LNCaP clone FGC (cell line): ENCODE measurements around the gene TGFBR2.

Source experiments
- DNase-seq: peaks from one replicate; pipeline ENCODE4 v3.0.0-alpha.2; 2011; ENCODE audit warnings: low read depth
- H3K4me3 ChIP-seq: 2 replicates; pipeline ENCODE4 v1.5.1; 2011; ENCODE audit warnings: mild to moderate bottlenecking, low read depth, low read length, control low read depth
- CTCF ChIP-seq: IDR thresholded peaks from 2 replicates; pipeline ENCODE4 v1.5.1; 2012; ENCODE audit warnings: mild to moderate bottlenecking; ENCODE audit not compliant: control insufficient read depth, insufficient read depth; ENCODE audit errors: extremely low read depth

Gene TGFBR2

GRCh38 chr3:30695302-30696061, 89.1 kb downstream of the TGFBR2 start:
- no peak for DNase-seq
- TF ChIP-seq CTCF = no peak
- no peak overlapping the region for H3K4me3 ChIP-seq

DNA sequence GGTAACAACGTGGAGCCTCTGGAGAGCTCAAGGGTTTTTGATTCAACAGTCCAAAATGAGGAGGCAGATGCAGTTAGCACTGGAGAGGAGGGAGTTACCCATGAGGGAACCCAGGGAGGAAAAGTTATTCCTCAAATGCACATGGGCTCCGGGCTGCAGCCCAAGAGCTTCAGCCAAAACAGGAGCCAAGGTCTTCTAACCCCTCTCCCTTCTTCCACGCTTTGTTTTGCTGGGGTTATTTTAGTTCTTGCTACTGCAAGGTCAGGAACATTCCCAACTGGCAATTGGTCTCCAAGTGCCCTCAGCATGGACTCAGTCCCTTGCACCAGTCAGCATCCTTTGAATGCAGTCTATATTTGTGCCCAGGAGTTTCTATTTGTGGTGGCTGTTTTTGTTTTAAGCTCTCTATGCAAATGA, 90.0 kb downstream of the TGFBR2 start:
- TF ChIP-seq CTCF = no peak
- DNase-seq = no peak
- H3K4me3 ChIP-seq = no peak overlapping the region

DNA sequence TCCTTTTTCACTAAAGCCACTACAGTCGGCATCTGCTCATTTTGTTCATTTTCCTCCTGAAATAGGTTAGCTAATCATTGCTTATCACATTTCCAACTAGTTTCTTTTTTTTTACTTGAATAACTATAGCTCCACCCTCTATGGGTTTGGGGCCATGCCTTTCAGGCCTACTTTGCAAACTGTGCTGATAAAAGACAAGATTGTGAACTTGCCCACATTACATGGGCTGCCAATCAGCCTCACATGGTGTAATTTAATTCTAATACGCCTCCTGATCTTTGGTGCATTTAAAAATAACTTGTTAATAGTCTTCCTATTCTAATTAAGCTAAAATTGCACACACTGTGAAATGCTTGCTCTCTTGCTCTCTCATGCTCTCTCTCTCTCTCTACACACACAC, 90.5 kb downstream of the TGFBR2 start:
- no peak for DNase-seq
- TF ChIP-seq CTCF = no peak
- no peak overlapping the region for H3K4me3 ChIP-seq

DNA sequence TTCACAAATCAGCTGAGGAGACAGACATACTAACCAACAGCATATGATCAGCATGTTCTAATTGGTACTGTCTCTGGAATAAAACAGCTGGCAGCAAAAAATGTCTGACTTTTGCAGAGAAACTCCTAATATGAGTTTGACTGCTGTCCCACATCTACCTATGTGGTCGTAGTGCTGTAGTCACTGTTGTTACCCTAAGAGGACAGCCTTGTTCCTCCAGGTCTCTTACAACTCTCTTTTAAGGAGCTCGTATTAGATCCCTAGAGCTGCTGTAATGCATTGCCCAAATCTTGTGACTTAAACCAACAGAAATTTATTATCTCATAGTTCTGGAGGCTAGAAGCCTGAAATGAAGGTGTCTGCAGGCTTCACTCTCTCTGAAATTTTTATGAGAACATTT, 92.1 kb downstream of the TGFBR2 start:
- no peak for DNase-seq
- no peak for TF ChIP-seq CTCF
- no peak overlapping the region for H3K4me3 ChIP-seq

DNA sequence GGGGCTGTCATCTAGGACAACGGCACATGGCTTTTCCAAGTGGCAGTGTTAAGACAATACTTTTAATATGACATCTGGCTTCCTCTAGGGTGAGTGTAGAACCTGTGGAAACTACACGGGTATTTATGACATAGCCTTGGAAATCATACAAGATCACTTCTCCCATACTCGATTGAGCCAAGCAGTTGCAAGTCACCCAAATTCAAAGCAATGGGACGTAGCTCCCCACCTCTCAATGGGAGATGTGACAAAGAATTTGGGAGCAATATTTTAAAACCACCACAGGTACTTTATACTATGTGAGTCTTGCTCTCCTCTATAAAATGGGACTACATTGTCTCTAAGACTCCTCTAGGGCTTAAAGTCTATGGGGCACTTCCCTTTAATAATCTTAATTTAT, 93.5 kb downstream of the TGFBR2 start:
- H3K4me3 ChIP-seq = no peak overlapping the region
- TF ChIP-seq CTCF = no peak
- no peak for DNase-seq

GRCh38 chr3:30700702-30701321, 94.4 kb downstream of the TGFBR2 start:
- no peak overlapping the region for H3K4me3 ChIP-seq
- DNase-seq = no peak
- TF ChIP-seq CTCF = no peak
